ENCODE data around the gene PROM1.

The PROM1 gene

DNA sequence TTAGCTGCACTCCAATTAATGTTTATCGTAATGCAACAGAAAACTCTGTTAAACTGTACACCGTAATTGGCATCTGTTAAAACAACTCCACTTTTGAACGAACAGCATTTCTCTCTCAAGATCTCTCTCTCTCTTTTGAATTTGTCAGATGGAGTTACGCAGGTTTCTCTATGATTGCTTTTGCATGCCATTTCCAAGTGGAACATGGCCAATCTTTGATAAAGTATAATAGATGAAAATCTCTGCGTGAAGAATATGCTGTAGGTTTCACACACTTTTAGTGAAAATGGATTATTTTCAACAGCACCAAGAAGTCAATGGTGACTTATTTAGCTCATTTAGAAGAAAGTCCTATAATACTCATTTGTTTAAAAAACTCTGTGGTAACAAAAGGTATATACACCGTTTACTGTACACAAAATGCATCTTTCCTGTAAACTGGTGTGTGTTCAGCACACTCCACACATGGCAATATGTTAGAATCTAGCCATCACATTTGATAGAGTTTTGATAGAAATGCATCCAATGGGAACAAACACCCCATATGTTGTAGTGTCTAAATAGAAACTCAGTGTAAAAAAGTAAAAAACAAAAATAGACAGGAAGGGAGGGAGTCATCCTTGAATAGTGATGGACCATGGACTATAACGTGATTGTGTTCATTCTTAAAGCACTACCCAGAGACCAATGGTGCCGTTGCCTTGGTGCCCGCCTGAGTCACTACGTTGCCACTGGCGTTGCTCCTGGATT lies 115.1 kb downstream of the PROM1 start:
- TF ChIP-seq CTCF (conservative IDR thresholded peaks at IDR 0.05): no peak
- no peak overlapping the region for H3K27ac ChIP-seq

DNA sequence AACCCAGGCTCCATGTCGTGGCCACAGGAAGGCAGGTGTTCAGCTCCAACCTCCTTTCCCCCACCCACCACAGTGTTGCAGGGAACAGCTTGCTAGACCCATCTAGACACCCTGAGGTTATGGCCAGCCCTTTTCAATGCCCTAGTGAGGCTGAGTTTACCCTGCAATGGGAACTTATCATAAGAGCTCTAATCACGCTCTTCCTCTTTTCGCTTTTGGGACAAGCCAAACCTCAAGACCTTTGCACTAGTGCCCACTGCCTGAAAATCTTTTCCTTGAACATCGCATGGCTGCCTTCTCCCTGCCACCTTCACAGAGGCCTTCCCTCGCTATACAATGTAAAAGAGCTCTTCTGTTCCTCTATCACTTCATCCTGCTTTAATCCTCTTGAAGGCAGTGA lies 118.5 kb downstream of the PROM1 start:
- no peak for TF ChIP-seq CTCF (conservative IDR thresholded peaks at IDR 0.05)
- H3K27ac ChIP-seq: no peak overlapping the region

DNA sequence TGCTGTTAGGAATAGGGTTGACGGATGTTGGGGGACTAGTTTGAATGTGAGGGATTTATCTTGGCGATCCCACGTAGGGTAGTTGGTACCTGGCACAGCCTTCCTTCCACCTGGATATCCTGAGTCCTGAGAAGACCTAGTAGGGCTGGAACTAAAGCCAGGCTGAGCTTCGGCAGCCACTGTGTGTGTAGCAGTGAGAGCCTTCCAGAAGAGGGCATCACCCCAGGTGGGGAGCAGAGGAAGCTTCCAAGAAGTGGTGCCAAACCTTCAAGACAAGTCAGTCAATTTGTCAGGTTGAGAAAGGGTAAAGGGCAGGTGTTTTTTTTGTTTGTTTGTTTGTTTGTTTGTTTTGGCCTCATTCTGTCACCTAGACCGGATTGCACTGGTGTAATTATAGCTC lies 119.7 kb downstream of the PROM1 start:
- TF ChIP-seq CTCF (conservative IDR thresholded peaks at IDR 0.05): no peak; the same call in 1 of the 2 replicates
- no peak overlapping the region for H3K27ac ChIP-seq

- no peak overlapping the region for H3K27ac ChIP-seq
- no peak for TF ChIP-seq CTCF (conservative IDR thresholded peaks at IDR 0.05)
Observed at GRCh38 chr4:15963576-15963975, 120.2 kb downstream of the PROM1 start.

GRCh38 chr4:15963001-15963451 lies 120.8 kb downstream of the PROM1 start, which contains the start of gene FGFBP2:
Gene FGFBP2, minus strand, starts transcription at chr4:15963175. Its CDS starts 46 bp downstream, at chr4:15963129.
- no peak within 1 kb of the TSS for H3K27ac ChIP-seq
- peak; percentile 68 for TF ChIP-seq CTCF (conservative IDR thresholded peaks at IDR 0.05)

GRCh38 chr4:15961781-15962510 lies 121.9 kb downstream of the PROM1 start:
- TF ChIP-seq CTCF (conservative IDR thresholded peaks at IDR 0.05): no peak
- H3K27ac ChIP-seq: no peak overlapping the region

- no peak overlapping the region for H3K27ac ChIP-seq
- TF ChIP-seq CTCF (conservative IDR thresholded peaks at IDR 0.05): no peak
Observed at GRCh38 chr4:15958562-15958961, 125.3 kb downstream of the PROM1 start.

Measured in VCaP (cell line).